Endothelial cell (in vitro differentiated cells): ENCODE results near the gene KIF13A. TPM values are rescaled to one million over a fixed set of nuclear protein-coding genes. Genes with fewer than 3 reads are reported as not detected.
A peak's percentile ranks its signal among the peaks of the same experiment; 100 is the strongest.

Source experiments
- DNase-seq: peaks from one replicate; pipeline ENCODE4 v3.0.0; 2021; ENCODE audit warnings: low spot score
- H3K27ac Mint-ChIP-seq: one replicate; pipeline ENCODE4 v1.8.0; 2021; ENCODE audit warnings: mixed read lengths, inconsistent platforms; ENCODE audit not compliant: unreplicated experiment
- H3K27me3 Mint-ChIP-seq: one replicate; pipeline ENCODE4 v1.8.0; 2021; ENCODE audit warnings: mild to moderate bottlenecking, moderate library complexity, mixed read lengths, inconsistent platforms; ENCODE audit not compliant: unreplicated experiment
- H3K36me3 Mint-ChIP-seq: one replicate; pipeline ENCODE4 v1.8.0; 2021; ENCODE audit warnings: mild to moderate bottlenecking, low read depth, mixed read lengths, inconsistent platforms; ENCODE audit not compliant: unreplicated experiment
- H3K4me1 Mint-ChIP-seq: one replicate; pipeline ENCODE4 v1.8.0; 2021; ENCODE audit warnings: mild to moderate bottlenecking, mixed read lengths, inconsistent platforms; ENCODE audit not compliant: unreplicated experiment
- H3K4me3 Mint-ChIP-seq: one replicate; pipeline ENCODE4 v1.8.0; 2021; ENCODE audit warnings: mild to moderate bottlenecking, mixed read lengths, inconsistent platforms; ENCODE audit not compliant: unreplicated experiment
- H3K9me3 Mint-ChIP-seq: one replicate; pipeline ENCODE4 v1.8.0; 2021; ENCODE audit warnings: mixed read lengths, inconsistent platforms; ENCODE audit not compliant: unreplicated experiment
- CTCF ChIP-seq: fragments of 200-600 bp; sonication (generic); IDR thresholded peaks from one replicate; pipeline ENCODE4 v1.5.0; 2021; ENCODE audit warnings: antibody characterized with exemption; ENCODE audit not compliant: unreplicated experiment
- total RNA-seq: library from RNA; stranded (reverse); fragmentation: NEBNext Ultra II Directional; extraction: Animal tissue kit (Norgen Biotek cat#: 25700); gene quantifications from one replicate; pipeline ENCODE4 v1.2.1, GENCODE V29; 2021; ENCODE audit not compliant: unreplicated experiment

The KIF13A gene
- total RNA-seq, 1 donor from 2014 or later = 139 TPM

GRCh38 chr6:17829905-17830304 lies 157.5 kb downstream of the KIF13A start:
- Mint-ChIP-seq H3K4me1 (peaks cover 63% of the 10 kb centered on the region), H3K27ac (peak overlapping the region; percentile 100), H3K9me3 (no peaks in the 10 kb centered on the region), H3K4me3 (peak overlapping the region; percentile 52), H3K27me3 (peaks cover 4% of the 10 kb centered on the region), H3K36me3 (peaks cover 80% of the 10 kb centered on the region)
- DNase-seq = no peak
- TF ChIP-seq CTCF = no peak

- peak overlapping the region; percentile 22 for H3K4me3 Mint-ChIP-seq
- peaks cover 63% of the 10 kb centered on the region for H3K4me1 Mint-ChIP-seq
- peak overlapping the region; percentile 83 for H3K27ac Mint-ChIP-seq
- H3K36me3 Mint-ChIP-seq = peaks cover 78% of the 10 kb centered on the region
- DNase-seq = no peak
- H3K27me3 Mint-ChIP-seq = no peaks in the 10 kb centered on the region
- TF ChIP-seq CTCF = no peak
- H3K9me3 Mint-ChIP-seq = no peaks in the 10 kb centered on the region
Measured at GRCh38 chr6:17828149-17828548, 159.3 kb downstream of the KIF13A start.

DNA sequence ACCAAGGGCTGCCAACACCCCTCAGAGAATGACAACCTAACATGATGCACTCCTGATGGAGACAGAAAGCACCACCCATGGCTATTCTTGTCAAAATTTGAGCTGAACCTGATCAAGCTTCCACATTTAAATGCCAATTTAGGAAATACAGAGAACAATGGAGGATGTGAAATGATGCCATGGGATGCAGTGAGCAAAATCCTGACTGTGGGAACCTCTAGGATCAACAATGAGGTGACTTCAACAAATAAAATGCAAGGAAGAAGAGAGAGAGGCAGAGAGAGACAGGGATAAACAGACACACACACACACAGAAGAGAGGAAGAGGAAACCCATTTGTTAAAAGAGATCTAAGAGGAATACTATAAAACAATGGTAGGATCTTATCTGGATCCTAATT lies 161.1 kb downstream of the KIF13A start:
- H3K4me3 Mint-ChIP-seq = peak overlapping the region; percentile 19
- no peak for DNase-seq
- H3K27ac Mint-ChIP-seq = peak overlapping the region; percentile 95
- peaks cover 4% of the 10 kb centered on the region for H3K27me3 Mint-ChIP-seq
- H3K36me3 Mint-ChIP-seq = peaks cover 81% of the 10 kb centered on the region
- no peak for TF ChIP-seq CTCF
- no peaks in the 10 kb centered on the region for H3K9me3 Mint-ChIP-seq
- peaks cover 58% of the 10 kb centered on the region for H3K4me1 Mint-ChIP-seq

- Mint-ChIP-seq H3K27ac (peak overlapping the region; percentile 39), H3K27me3 (peaks cover 5% of the 10 kb centered on the region)
Measured at GRCh38 chr6:17820055-17820454, 167.4 kb downstream of the KIF13A start.

DNA sequence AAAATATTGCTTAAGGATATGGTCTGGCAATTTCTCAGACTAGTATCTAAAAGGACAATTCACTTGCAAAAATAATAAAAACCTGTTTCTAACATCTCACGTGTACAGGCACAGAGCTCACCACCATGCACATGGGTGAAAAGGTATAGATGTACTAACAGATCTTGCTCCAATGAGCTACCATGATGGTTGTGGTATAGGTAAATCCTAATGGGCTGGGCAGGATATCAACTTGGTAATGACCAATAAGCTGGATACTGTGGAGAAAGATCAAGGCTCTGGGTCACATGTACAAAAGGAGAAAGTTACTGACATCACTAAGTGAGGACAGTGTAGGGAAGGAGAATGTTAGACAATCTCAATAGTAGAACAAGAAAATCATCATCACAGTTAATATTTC lies 169.7 kb downstream of the KIF13A start:
- Mint-ChIP-seq H3K27me3 (peaks cover 7% of the 10 kb centered on the region), H3K9me3 (no peaks in the 10 kb centered on the region), H3K27ac (peak overlapping the region; percentile 1), H3K4me3 (no peak overlapping the region), H3K36me3 (peaks cover 51% of the 10 kb centered on the region), H3K4me1 (peaks cover 24% of the 10 kb centered on the region)
- DNase-seq = no peak
- no peak for TF ChIP-seq CTCF

More at GRCh38 chr6:17820055-17820454, 167.4 kb downstream of the KIF13A start:
- peaks cover 49% of the 10 kb centered on the region for H3K36me3 Mint-ChIP-seq
- no peaks in the 10 kb centered on the region for H3K9me3 Mint-ChIP-seq
- TF ChIP-seq CTCF = no peak
- DNase-seq = no peak
- H3K4me3 Mint-ChIP-seq = no peak overlapping the region
- peaks cover 30% of the 10 kb centered on the region for H3K4me1 Mint-ChIP-seq
